Gastroesophageal sphincter (tissue), 4 donors: Measurements from ENCODE around the gene CCDC73. TPM values are rescaled to one million over a fixed set of nuclear protein-coding genes. Genes with fewer than 3 reads are reported as not detected.

Experiments used
- ATAC-seq: fragments of 150-250 bp; one replicate; pipeline ENCODE4 v1.9.1; 2016; ENCODE audit warnings: mild to moderate bottlenecking, moderate library complexity
- H3K27ac ChIP-seq, 4 donors: fragments of 200-600 bp; sonication (generic) in 3 of 4; 1 replicate in 3 of 4; 2 replicates in 1 of 4; pipeline ENCODE4 v1.5.1; 2016 to 2019
- H3K27me3 ChIP-seq: fragments of 200-600 bp; sonication (generic); one replicate; pipeline ENCODE4 v1.5.1; 2019
- H3K36me3 ChIP-seq, 2 donors: fragments of 200-600 bp; sonication (generic); one replicate each; pipeline ENCODE4 v1.5.1; 2019; ENCODE audit warnings: control low read depth in 1 of 2
- H3K4me1 ChIP-seq, 3 donors: fragments of 200-600 bp; sonication (generic); 1 replicate in 2 of 3; 2 replicates in 1 of 3; pipeline ENCODE4 v1.5.1; 2016 to 2019; ENCODE audit warnings: control low read depth in 2 of 3
- H3K4me3 ChIP-seq, 2 donors: fragments of 200-600 bp; sonication (generic); one replicate each; pipeline ENCODE4 v1.5.1; 2019; ENCODE audit warnings: mild to moderate bottlenecking in 1 of 2, moderate library complexity in 1 of 2
- H3K9me3 ChIP-seq, 3 donors: fragments of 200-600 bp; sonication (generic); one replicate each; pipeline ENCODE4 v1.5.1; 2017 to 2019; ENCODE audit warnings: control low read depth in 2 of 3
- CTCF ChIP-seq, 4 experiments: fragments of 200-600 bp in 2 of 4; fragments of 450-650 bp in 2 of 4; sonication (generic) in 1 of 4; IDR thresholded peaks; one replicate each; pipeline ENCODE4 v1.5.1; 2017 to 2019; ENCODE audit warnings: antibody characterized with exemption in 4 of 4, mild to moderate bottlenecking in 2 of 4, moderate library complexity in 2 of 4
- EP300 ChIP-seq: sonication (generic); formaldehyde crosslinking; IDR thresholded peaks from one replicate; pipeline ENCODE4 v1.6.1; 2017; ENCODE audit warnings: antibody characterized with exemption, mild to moderate bottlenecking
- POLR2A ChIP-seq, 2 donors: fragments of 450-650 bp; IDR thresholded peaks; one replicate each; pipeline ENCODE4 v1.6.1; 2017; ENCODE audit warnings: antibody characterized with exemption in 2 of 2, mild to moderate bottlenecking in 2 of 2, moderate library complexity in 1 of 2
- POLR2AphosphoS5 ChIP-seq: sonication (generic); formaldehyde crosslinking; IDR thresholded peaks from one replicate; pipeline ENCODE4 v1.6.1; 2017; ENCODE audit warnings: antibody characterized with exemption
- WGBS, 2 donors: methylation state at CpG; one replicate each; pipeline ENCODE4 v1.1.5; 2018; ENCODE audit warnings: low coverage in 1 of 2; 5-methylcytosine and 5-hydroxymethylcytosine counted together
- total RNA-seq, 4 donors: library from RNA; depleted of rRNA; stranded (reverse); fragments of >200 nt; gene quantifications; one replicate each; pipeline ENCODE4 v1.1.0, GENCODE V29; 2016

CCDC73 gene
- total RNA-seq, 4 donors from 2014 or later = not detected

GRCh38 chr11:32584921-32585320 is 209.5 kb downstream of the CCDC73 start:
- peaks cover 6 to 28% (median 9%) of the 10 kb centered on the region in 3 donors for H3K4me1 ChIP-seq
- H3K9me3 ChIP-seq = no peaks in the 10 kb centered on the region
- peak overlapping the region; percentile 85 to 89 for H3K4me3 ChIP-seq
- ATAC-seq = no peak
- H3K36me3 ChIP-seq = peaks cover 3 to 21% of the 10 kb centered on the region in 2 donors
- TF ChIP-seq POLR2AphosphoS5 (no peak), CTCF (IDR thresholded peaks at IDR 0.05) (no peak), EP300 (no peak), POLR2A (IDR thresholded peaks at IDR 0.05) (no peak)
- no peaks in the 10 kb centered on the region for H3K27me3 ChIP-seq
- WGBS, 2 donors = 7% methylated on average over 7 of the region's 7 CpGs; no CpG with 5 or more reads in 1 of the 2 donors
- H3K27ac ChIP-seq = peak overlapping the region in 1 of 4 donors; percentile 93

- TF ChIP-seq POLR2A (IDR thresholded peaks at IDR 0.05) (peak; percentile 73 to 76), EP300 (no peak), CTCF (IDR thresholded peaks at IDR 0.05) (no peak), POLR2AphosphoS5 (peak; percentile 94)
- H3K27ac ChIP-seq = peak within 1 kb of the TSS; percentile 79 to 93 (median 92)
- 0% methylated on average over 2 to 5 of the region's 70 CpGs for WGBS, 2 donors
- peaks cover 0 to 8% of the 10 kb centered on the region in 2 donors for H3K36me3 ChIP-seq
- H3K4me1 ChIP-seq = peaks cover 6 to 28% (median 9%) of the 10 kb centered on the region in 3 donors
- no peaks in the 10 kb centered on the region for H3K27me3 ChIP-seq
- peak; percentile 100 for ATAC-seq
- peak within 1 kb of the TSS; percentile 85 to 89 for H3K4me3 ChIP-seq
- no peaks in the 10 kb centered on the region for H3K9me3 ChIP-seq
Measured at GRCh38 chr11:32583459-32584271, 210.8 kb downstream of the CCDC73 start, which contains the start of gene EIF3M. TSS of gene EIF3M (plus strand) at chr11:32583831. CDS start at chr11:32583888, 57 bp downstream.

GRCh38 chr11:32581556-32581955 is 212.9 kb downstream of the CCDC73 start:
- 63 to 82% methylated on average over 3 of the region's 3 CpGs for WGBS, 2 donors
- Histone ChIP-seq H3K4me1 (peaks cover 6 to 21% (median 8%) of the 10 kb centered on the region in 3 donors), H3K36me3 (no peaks in the 10 kb centered on the region), H3K27ac (no peak overlapping the region), H3K27me3 (no peaks in the 10 kb centered on the region), H3K4me3 (no peak overlapping the region), H3K9me3 (no peaks in the 10 kb centered on the region)
- no peak for TF ChIP-seq POLR2AphosphoS5
- no peak for ATAC-seq

GRCh38 chr11:32580967-32581366 is 213.5 kb downstream of the CCDC73 start:
- no peak overlapping the region for H3K27ac ChIP-seq
- no peaks in the 10 kb centered on the region for H3K36me3 ChIP-seq
- no peak for ATAC-seq
- H3K4me1 ChIP-seq = peaks cover 6 to 15% (median 6%) of the 10 kb centered on the region in 3 donors
- WGBS, 2 donors = 0 to 60% methylated on average over 1 to 2 of the region's 2 CpGs
- no peak for TF ChIP-seq POLR2A (IDR thresholded peaks at IDR 0.05)
- no peak for TF ChIP-seq EP300
- TF ChIP-seq CTCF (IDR thresholded peaks at IDR 0.05) = no peak
- TF ChIP-seq POLR2AphosphoS5 = no peak
- no peak overlapping the region for H3K4me3 ChIP-seq
- peaks cover 4% of the 10 kb centered on the region for H3K27me3 ChIP-seq
- no peaks in the 10 kb centered on the region for H3K9me3 ChIP-seq

- Histone ChIP-seq H3K36me3 (no peaks in the 10 kb centered on the region), H3K27me3 (peaks cover 12% of the 10 kb centered on the region), H3K9me3 (no peaks in the 10 kb centered on the region), H3K27ac (no peak overlapping the region), H3K4me3 (no peak overlapping the region), H3K4me1 (no peaks in the 10 kb centered on the region)
- no peak for ATAC-seq
- 67 to 90% methylated on average over 1 of the region's 1 CpG for WGBS, 2 donors
- TF ChIP-seq POLR2AphosphoS5 = no peak
- no peak for TF ChIP-seq EP300
- no peak for TF ChIP-seq POLR2A (IDR thresholded peaks at IDR 0.05)
- TF ChIP-seq CTCF (IDR thresholded peaks at IDR 0.05) = no peak
Measured at GRCh38 chr11:32576456-32576855, 218.0 kb downstream of the CCDC73 start.
